Measurements from ENCODE around the gene ENAH. TPM values are rescaled to one million over a fixed set of nuclear protein-coding genes. Genes with fewer than 3 reads are reported as not detected.

The ENAH gene
- total and polyA plus RNA-seq, 10 donors, result 5.1 to 98.1 (median 44.8) TPM

- peaks cover 21 to 97% (median 65%) of the 10 kb centered on the region in 6 donors for H3K4me1 ChIP-seq
- H3K4me3 ChIP-seq, result peak overlapping the region in 1 of 8 donors; percentile 54
- no peak for DNase-seq
- no peaks in the 10 kb centered on the region for H3K36me3 ChIP-seq
- WGBS, 5 donors, result 60 to 71% (median 63%) methylated on average over 9 of the region's 9 CpGs
- intact Hi-C loops (cut with DNase I; ENCODE audit: low total_unique reads), result no loop called here
- TF ChIP-seq, protein P1, sequence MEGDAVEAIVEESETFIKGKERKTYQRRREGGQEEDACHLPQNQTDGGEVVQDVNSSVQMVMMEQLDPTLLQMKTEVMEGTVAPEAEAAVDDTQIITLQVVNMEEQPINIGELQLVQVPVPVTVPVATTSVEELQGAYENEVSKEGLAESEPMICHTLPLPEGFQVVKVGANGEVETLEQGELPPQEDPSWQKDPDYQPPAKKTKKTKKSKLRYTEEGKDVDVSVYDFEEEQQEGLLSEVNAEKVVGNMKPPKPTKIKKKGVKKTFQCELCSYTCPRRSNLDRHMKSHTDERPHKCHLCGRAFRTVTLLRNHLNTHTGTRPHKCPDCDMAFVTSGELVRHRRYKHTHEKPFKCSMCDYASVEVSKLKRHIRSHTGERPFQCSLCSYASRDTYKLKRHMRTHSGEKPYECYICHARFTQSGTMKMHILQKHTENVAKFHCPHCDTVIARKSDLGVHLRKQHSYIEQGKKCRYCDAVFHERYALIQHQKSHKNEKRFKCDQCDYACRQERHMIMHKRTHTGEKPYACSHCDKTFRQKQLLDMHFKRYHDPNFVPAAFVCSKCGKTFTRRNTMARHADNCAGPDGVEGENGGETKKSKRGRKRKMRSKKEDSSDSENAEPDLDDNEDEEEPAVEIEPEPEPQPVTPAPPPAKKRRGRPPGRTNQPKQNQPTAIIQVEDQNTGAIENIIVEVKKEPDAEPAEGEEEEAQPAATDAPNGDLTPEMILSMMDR (IDR thresholded peaks at IDR 0.05 in 8 of 11, conservative IDR thresholded peaks at IDR 0.05 in 3 of 11), result no peak
- TF ChIP-seq POLR2AphosphoS5 (IDR thresholded peaks at IDR 0.05) (peak in 1 of 3 donors; percentile 32), POLR2A (IDR thresholded peaks at IDR 0.05) (no peak)
- no peaks in the 10 kb centered on the region for H3K9me3 ChIP-seq
- H3K27ac ChIP-seq, result peak overlapping the region; percentile 84 to 93 (median 90)
- H3K27me3 ChIP-seq (replicated peaks in 1 of 7), result no peaks in the 10 kb centered on the region
These were observed 207.0 kb downstream of the ENAH start for GRCh38 chr1:225445639-225446594.

GRCh38 chr1:225442123-225442505, 210.8 kb downstream of the ENAH start:
- Histone ChIP-seq H3K4me1 (peaks cover 21 to 61% (median 55%) of the 10 kb centered on the region in 6 donors), H3K9me3 (no peaks in the 10 kb centered on the region), H3K27me3 (replicated peaks in 1 of 7) (no peaks in the 10 kb centered on the region), H3K4me3 (no peak overlapping the region), H3K36me3 (no peaks in the 10 kb centered on the region), H3K27ac (peak overlapping the region; percentile 16 to 90 (median 60))
- 60 to 80% (median 67%) methylated on average over 3 of the region's 3 CpGs for WGBS, 5 donors
- no peak for DNase-seq
- intact Hi-C loops (cut with DNase I; ENCODE audit: low total_unique reads), result no loop called here
- TF ChIP-seq POLR2A (IDR thresholded peaks at IDR 0.05), result no peak
- TF ChIP-seq, protein P1 (IDR thresholded peaks at IDR 0.05 in 8 of 11, conservative IDR thresholded peaks at IDR 0.05 in 3 of 11), result no peak
- no peak for TF ChIP-seq POLR2AphosphoS5 (IDR thresholded peaks at IDR 0.05)

DNA sequence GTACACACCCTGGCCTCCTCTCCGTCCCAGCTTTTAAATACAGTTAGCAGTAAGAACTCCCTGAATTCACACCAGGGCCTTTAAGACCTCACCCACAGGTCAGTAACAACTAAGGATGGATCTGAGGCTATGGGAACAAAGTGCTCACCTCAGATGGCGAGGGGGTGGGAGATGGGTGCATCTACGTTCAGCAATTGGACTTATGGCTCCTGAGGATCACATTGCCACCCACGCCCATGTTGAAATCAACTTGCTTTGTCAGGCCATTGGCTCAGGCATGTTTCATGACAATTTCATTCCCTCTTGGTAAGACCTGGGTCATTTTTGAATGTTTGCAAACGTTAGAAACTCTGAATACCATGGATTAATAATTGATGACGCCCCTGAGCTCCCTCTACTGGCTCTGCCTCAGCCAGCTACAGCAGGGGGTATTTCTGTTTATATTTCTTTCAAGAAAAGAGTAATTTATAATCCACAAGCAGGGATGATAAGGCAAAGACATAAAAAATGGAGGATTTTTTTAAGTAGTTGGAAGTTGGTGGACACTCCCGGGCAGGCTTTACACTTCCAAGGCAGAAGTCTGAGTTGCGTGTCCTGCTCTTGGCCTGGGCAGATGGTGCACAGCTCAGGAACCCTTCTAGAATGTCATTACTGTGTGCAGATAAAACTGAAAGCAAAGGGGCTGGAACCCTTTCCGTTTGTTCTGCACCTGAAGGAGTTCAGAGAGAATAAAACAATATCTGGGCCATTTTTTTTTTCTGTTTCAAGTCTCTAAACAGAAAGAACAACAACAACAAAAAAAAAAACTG, 211.4 kb downstream of the ENAH start:
- no peak for DNase-seq
- peaks cover 21 to 56% (median 49%) of the 10 kb centered on the region in 6 donors for H3K4me1 ChIP-seq
- WGBS, 5 donors, result 61 to 72% (median 65%) methylated on average over 9 of the region's 9 CpGs
- no peaks in the 10 kb centered on the region for H3K9me3 ChIP-seq
- intact Hi-C loops (cut with DNase I; ENCODE audit: low total_unique reads), result no loop called here
- H3K36me3 ChIP-seq, result no peaks in the 10 kb centered on the region
- TF ChIP-seq, protein P1 (IDR thresholded peaks at IDR 0.05 in 8 of 11, conservative IDR thresholded peaks at IDR 0.05 in 3 of 11), result peak in 2 of 11 experiments; percentile 6 to 18
- TF ChIP-seq POLR2A (IDR thresholded peaks at IDR 0.05) (no peak), POLR2AphosphoS5 (IDR thresholded peaks at IDR 0.05) (no peak)
- H3K4me3 ChIP-seq, result no peak overlapping the region
- no peaks in the 10 kb centered on the region for H3K27me3 ChIP-seq (replicated peaks in 1 of 7)
- H3K27ac ChIP-seq, result peak overlapping the region; percentile 16 to 90 (median 60)
